Endothelial cell (in vitro differentiated cells): ENCODE data around the gene KMT5C. TPM values are rescaled to one million over a fixed set of nuclear protein-coding genes. Genes with fewer than 3 reads are reported as not detected.

Experiments
- DNase-seq: peaks from one replicate; pipeline ENCODE4 v3.0.0; 2021; ENCODE audit warnings: low spot score
- H3K27ac Mint-ChIP-seq: one replicate; pipeline ENCODE4 v1.8.0; 2021; ENCODE audit warnings: mixed read lengths, inconsistent platforms; ENCODE audit not compliant: unreplicated experiment
- H3K27me3 Mint-ChIP-seq: one replicate; pipeline ENCODE4 v1.8.0; 2021; ENCODE audit warnings: mild to moderate bottlenecking, moderate library complexity, mixed read lengths, inconsistent platforms; ENCODE audit not compliant: unreplicated experiment
- H3K36me3 Mint-ChIP-seq: one replicate; pipeline ENCODE4 v1.8.0; 2021; ENCODE audit warnings: mild to moderate bottlenecking, low read depth, mixed read lengths, inconsistent platforms; ENCODE audit not compliant: unreplicated experiment
- H3K4me1 Mint-ChIP-seq: one replicate; pipeline ENCODE4 v1.8.0; 2021; ENCODE audit warnings: mild to moderate bottlenecking, mixed read lengths, inconsistent platforms; ENCODE audit not compliant: unreplicated experiment
- H3K4me3 Mint-ChIP-seq: one replicate; pipeline ENCODE4 v1.8.0; 2021; ENCODE audit warnings: mild to moderate bottlenecking, mixed read lengths, inconsistent platforms; ENCODE audit not compliant: unreplicated experiment
- H3K9me3 Mint-ChIP-seq: one replicate; pipeline ENCODE4 v1.8.0; 2021; ENCODE audit warnings: mixed read lengths, inconsistent platforms; ENCODE audit not compliant: unreplicated experiment
- total RNA-seq: library from RNA; stranded (reverse); fragmentation: NEBNext Ultra II Directional; extraction: Animal tissue kit (Norgen Biotek cat#: 25700); gene quantifications from one replicate; pipeline ENCODE4 v1.2.1, GENCODE V29; 2021; ENCODE audit not compliant: unreplicated experiment
- TF ChIP-seq, protein P1 (sequence below): fragments of 200-600 bp; sonication (generic); IDR thresholded peaks from one replicate; pipeline ENCODE4 v1.5.0; 2021; ENCODE audit warnings: antibody characterized with exemption; ENCODE audit not compliant: unreplicated experiment

Gene KMT5C
- total RNA-seq, 1 donor from 2014 or later, result 18.4 TPM

DNA sequence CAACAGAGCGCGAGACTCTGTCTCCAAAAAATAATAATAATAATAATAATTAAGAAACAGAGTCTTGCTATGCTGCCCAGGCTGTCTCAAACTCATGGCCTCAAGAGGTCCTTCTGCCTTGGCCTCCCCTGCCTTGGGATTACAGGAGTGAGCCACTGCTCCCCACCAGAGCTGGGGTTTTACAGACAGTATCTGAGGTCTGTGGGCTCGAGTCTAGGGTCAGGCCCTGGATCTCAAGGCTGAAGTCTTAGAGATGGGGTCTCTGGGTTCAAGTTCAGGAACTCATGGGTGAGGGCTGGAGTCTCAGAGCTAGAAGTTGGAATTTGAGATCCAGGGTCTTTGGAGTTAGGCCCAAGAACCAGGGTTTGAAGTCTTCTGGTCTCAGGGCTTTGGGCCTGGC lies 27.1 kb downstream of the KMT5C start:
- Mint-ChIP-seq H3K4me3 (no peak overlapping the region), H3K27me3 (peaks cover 28% of the 10 kb centered on the region), H3K36me3 (no peaks in the 10 kb centered on the region), H3K27ac (no peak overlapping the region), H3K9me3 (no peaks in the 10 kb centered on the region), H3K4me1 (peaks cover 5% of the 10 kb centered on the region)
- no peak for DNase-seq
- TF ChIP-seq, protein P1, sequence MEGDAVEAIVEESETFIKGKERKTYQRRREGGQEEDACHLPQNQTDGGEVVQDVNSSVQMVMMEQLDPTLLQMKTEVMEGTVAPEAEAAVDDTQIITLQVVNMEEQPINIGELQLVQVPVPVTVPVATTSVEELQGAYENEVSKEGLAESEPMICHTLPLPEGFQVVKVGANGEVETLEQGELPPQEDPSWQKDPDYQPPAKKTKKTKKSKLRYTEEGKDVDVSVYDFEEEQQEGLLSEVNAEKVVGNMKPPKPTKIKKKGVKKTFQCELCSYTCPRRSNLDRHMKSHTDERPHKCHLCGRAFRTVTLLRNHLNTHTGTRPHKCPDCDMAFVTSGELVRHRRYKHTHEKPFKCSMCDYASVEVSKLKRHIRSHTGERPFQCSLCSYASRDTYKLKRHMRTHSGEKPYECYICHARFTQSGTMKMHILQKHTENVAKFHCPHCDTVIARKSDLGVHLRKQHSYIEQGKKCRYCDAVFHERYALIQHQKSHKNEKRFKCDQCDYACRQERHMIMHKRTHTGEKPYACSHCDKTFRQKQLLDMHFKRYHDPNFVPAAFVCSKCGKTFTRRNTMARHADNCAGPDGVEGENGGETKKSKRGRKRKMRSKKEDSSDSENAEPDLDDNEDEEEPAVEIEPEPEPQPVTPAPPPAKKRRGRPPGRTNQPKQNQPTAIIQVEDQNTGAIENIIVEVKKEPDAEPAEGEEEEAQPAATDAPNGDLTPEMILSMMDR, result no peak

DNA sequence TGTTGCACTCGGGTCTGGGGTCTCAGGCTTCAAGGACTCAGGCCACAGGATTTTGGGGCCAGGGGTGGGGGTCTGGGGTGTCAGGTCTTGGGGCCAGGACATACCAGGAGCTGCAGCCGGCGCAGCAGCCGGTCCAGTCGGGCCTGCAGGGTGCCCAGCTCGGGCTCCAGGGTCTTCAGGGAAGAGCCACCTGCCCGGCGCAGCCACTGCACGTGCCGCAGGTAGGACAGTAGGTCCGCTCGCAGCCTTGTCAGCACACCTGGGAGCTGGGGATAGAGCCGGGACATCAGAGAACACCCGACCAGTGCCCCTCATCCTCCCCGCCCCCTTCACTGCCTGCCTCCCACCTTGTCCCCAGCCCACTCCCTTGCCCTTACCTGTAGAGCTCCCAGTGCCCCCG lies 28.4 kb downstream of the KMT5C start:
- TF ChIP-seq, protein P1, result no peak
- Mint-ChIP-seq H3K27me3 (peaks cover 31% of the 10 kb centered on the region), H3K4me1 (peaks cover 5% of the 10 kb centered on the region), H3K4me3 (no peak overlapping the region), H3K9me3 (no peaks in the 10 kb centered on the region), H3K27ac (no peak overlapping the region), H3K36me3 (no peaks in the 10 kb centered on the region)
- DNase-seq, result no peak

DNA sequence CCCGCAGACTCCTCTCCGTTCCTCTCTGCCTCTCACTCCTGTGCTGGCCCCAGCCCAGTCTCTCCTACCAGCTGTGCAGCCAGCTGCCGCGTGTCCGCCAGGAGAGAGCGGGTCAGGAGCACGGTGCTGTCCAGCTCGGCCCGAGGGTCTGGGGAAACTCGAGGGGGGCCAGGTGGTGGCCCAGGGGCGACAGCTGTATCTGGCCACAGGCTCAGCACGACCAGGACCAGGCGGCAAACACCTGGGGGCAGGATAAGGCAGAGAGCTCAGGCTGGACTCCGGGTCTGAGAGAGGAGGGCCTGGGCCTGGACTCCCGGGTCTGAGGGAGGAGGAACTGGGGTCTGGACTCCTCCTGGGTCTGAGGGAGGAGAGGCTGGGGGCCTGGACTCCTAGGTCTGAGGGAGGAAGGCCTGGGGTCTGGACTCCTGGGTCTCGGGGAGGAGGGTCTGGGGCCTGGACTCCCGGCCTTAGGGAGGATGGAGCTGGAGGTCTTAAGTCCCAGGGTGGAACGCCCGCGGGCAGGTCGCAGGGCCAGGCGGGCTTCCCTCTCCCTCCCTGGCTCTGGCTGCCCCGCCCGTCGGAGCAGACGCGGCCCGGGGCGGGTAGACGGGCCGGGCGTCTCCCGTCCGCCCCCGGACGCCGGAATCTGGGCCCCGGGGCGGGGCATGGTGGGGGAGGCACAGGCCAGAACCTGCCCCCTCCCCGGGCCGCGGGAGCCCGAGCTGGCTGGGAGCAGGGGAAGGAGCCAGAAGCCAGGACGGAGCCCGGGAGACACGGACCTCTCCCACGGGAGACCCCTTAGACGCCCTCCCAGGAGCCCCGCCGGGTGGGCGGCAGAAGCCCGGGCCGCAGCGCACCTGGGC lies 29.3 kb downstream of the KMT5C start:
- H3K27me3 Mint-ChIP-seq, result peaks cover 28% of the 10 kb centered on the region
- TF ChIP-seq, protein P1, result no peak
- no peaks in the 10 kb centered on the region for H3K9me3 Mint-ChIP-seq
- no peaks in the 10 kb centered on the region for H3K36me3 Mint-ChIP-seq
- H3K4me3 Mint-ChIP-seq, result no peak overlapping the region
- no peak for DNase-seq
- H3K4me1 Mint-ChIP-seq, result peaks cover 8% of the 10 kb centered on the region
- no peak overlapping the region for H3K27ac Mint-ChIP-seq

DNA sequence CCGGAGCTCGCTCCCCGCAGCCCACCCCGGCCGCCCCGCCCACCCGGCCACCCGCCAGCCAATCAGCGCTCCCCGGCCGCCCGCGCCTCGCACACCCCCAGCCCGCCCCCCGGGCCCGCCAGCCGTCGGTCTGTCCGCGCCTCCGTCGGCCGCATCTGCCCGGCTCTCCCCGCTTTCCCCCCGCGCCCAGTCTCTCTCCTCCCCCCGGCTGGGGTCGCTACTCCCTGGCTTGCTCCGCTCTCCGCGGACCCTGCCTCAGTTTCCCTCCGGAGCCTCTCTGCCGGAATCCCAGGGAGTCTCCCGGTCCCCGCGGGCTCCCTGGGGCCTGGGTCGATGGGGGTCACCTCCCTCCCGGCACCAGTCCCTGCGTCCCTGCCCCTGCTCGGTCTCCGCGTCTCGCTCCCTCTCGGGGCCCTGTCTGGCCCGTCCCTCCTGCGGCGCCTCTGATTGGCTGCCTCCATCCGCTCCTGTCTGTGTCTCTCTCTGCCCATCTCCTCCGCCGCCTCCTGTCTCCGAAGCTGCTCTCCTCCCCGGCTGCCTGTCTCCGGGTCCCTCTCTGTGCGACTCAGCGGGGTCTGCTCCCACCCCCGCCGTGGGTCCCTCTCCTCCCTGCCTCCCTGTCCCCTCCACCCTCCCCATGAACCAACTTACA lies 30.1 kb downstream of the KMT5C start:
- Mint-ChIP-seq H3K4me1 (peaks cover 8% of the 10 kb centered on the region), H3K4me3 (no peak overlapping the region), H3K36me3 (no peaks in the 10 kb centered on the region), H3K27me3 (peaks cover 25% of the 10 kb centered on the region), H3K9me3 (no peaks in the 10 kb centered on the region), H3K27ac (no peak overlapping the region)
- DNase-seq, result peak; percentile 30
- TF ChIP-seq, protein P1, result no peak
